GM23338 (cell line): Measurements from ENCODE around the gene HOXB4. TPM values are rescaled to one million over a fixed set of nuclear protein-coding genes. Genes with fewer than 3 reads are reported as not detected.

Source experiments
- ATAC-seq: fragments of 200-7000 bp; cut with Tn5 transposase; 3 replicates; pipeline ENCODE4 v1.9.1; 2020
- DNase-seq: peaks from one replicate; pipeline ENCODE4 v3.0.0-alpha.2; 2015; ENCODE audit warnings: low spot score
- H2AFZ ChIP-seq: fragments of 200-600 bp; sonication (generic); 2 replicates; pipeline ENCODE4 v1.8.0; 2016; ENCODE audit warnings: antibody characterized with exemption, mild to moderate bottlenecking, moderate library complexity
- H3F3A ChIP-seq: fragments of 200-600 bp; sonication (generic); replicated peaks from 2 replicates; pipeline ENCODE4 v1.8.0; 2017; ENCODE audit warnings: antibody characterized with exemption, mixed run types, low read depth
- H3K27ac ChIP-seq: fragments of 200-600 bp; sonication (generic); 2 replicates; pipeline ENCODE4 v1.6.1; 2016; ENCODE audit warnings: low read depth
- H3K27me3 ChIP-seq: fragments of 200-600 bp; sonication (generic); 2 replicates; pipeline ENCODE4 v1.8.0; 2016; ENCODE audit warnings: mild to moderate bottlenecking, mixed run types, moderate library complexity; ENCODE audit not compliant: insufficient read depth
- H3K36me3 ChIP-seq: fragments of 200-600 bp; sonication (generic); 2 replicates; pipeline ENCODE4 v1.8.0; 2016; ENCODE audit warnings: mild to moderate bottlenecking; ENCODE audit not compliant: insufficient read depth
- H3K4me1 ChIP-seq: fragments of 200-600 bp; sonication (generic); 2 replicates; pipeline ENCODE4 v1.8.0; 2016; ENCODE audit warnings: mild to moderate bottlenecking, moderate library complexity; ENCODE audit not compliant: insufficient read depth
- H3K4me2 ChIP-seq: fragments of 200-600 bp; sonication (generic); 2 replicates; pipeline ENCODE4 v1.7.1; 2017; ENCODE audit warnings: mixed run types
- H3K4me3 ChIP-seq: fragments of 200-600 bp; sonication (generic); 2 replicates; pipeline ENCODE4 v1.6.1; 2016; ENCODE audit warnings: mixed run types
- H3K79me2 ChIP-seq: fragments of 200-600 bp; sonication (generic); replicated peaks from 2 replicates; pipeline ENCODE4 v1.8.0; 2017; ENCODE audit warnings: mild to moderate bottlenecking; ENCODE audit not compliant: insufficient read depth
- H3K9me2 ChIP-seq: fragments of 200-600 bp; sonication (generic); 2 replicates; pipeline ENCODE4 v1.8.0; 2017; ENCODE audit not compliant: insufficient read depth
- H4K20me1 ChIP-seq: fragments of 200-600 bp; sonication (generic); replicated peaks from 2 replicates; pipeline ENCODE4 v1.8.0; 2017; ENCODE audit warnings: mild to moderate bottlenecking; ENCODE audit not compliant: insufficient read depth
- H3K27ac Mint-ChIP-seq: 2 replicates; pipeline ENCODE4 v1.8.0; 2020; ENCODE audit warnings: inconsistent platforms, mild to moderate bottlenecking, moderate library complexity, mixed read lengths
- H3K27me3 Mint-ChIP-seq: 3 replicates; pipeline ENCODE4 v1.8.0; 2022; ENCODE audit warnings: low read depth, mild to moderate bottlenecking, moderate library complexity, mixed read lengths, inconsistent platforms; ENCODE audit not compliant: insufficient read depth, poor library complexity
- H3K36me3 Mint-ChIP-seq: 3 replicates; pipeline ENCODE4 v1.8.0; 2021; ENCODE audit warnings: low read depth, mild to moderate bottlenecking, inconsistent platforms, moderate library complexity, mixed read lengths
- H3K4me1 Mint-ChIP-seq: 3 replicates; pipeline ENCODE4 v1.8.0; 2020; ENCODE audit warnings: mild to moderate bottlenecking, inconsistent platforms, mixed read lengths
- H3K4me3 Mint-ChIP-seq: 3 replicates; pipeline ENCODE4 v1.8.0; 2021; ENCODE audit warnings: moderate library complexity, mild to moderate bottlenecking, inconsistent platforms, mixed read lengths
- H3K9me3 Mint-ChIP-seq: 3 replicates; pipeline ENCODE4 v1.8.0; 2020; ENCODE audit warnings: moderate library complexity, mild to moderate bottlenecking, inconsistent platforms, mixed read lengths
- EZH2 ChIP-seq: fragments of 200-600 bp; sonication (generic); IDR thresholded peaks from one replicate; pipeline ENCODE4 v1.8.0; 2017; ENCODE audit warnings: antibody characterized with exemption, mild to moderate bottlenecking, low read depth; ENCODE audit not compliant: unreplicated experiment
- NANOG ChIP-seq: IDR thresholded peaks from 2 replicates; pipeline ENCODE4 v1.6.1; 2016; ENCODE audit warnings: antibody characterized with exemption, borderline replicate concordance
- ZNF462 ChIP-seq: fragments of 250-450 bp; sonication (Bioruptor Pico); IDR thresholded peaks from 2 replicates; pipeline ENCODE4 v1.5.0; 2020; ENCODE audit warnings: mild to moderate bottlenecking, moderate library complexity
- polyA plus RNA-seq: library from polyadenylated mRNA; unstranded; fragments of >200 nt; fragmentation: Nextera tagmentation; extraction: Ambion mirVana; gene quantifications from 2 replicates; pipeline ENCODE4 v1.2.1, GENCODE V29; 2016
- total RNA-seq: library from RNA; depleted of rRNA; stranded (reverse); fragments of >200 nt; shearing (Covaris generic); gene quantifications from 2 replicates; pipeline ENCODE4 v1.2.3, GENCODE V29; 2014

Gene HOXB4
- total and polyA plus RNA-seq, 2 experiments from 2014 or later: not detected

- no peak for TF ChIP-seq ZNF462 (CRISPR knock-in tag)
- peak; percentile 98 for TF ChIP-seq EZH2
Measured at GRCh38 chr17:48568499-48569239, 9.5 kb downstream of the HOXB4 start (continued).

- TF ChIP-seq EZH2 (peak; percentile 82), NANOG (no peak)
- peak; percentile 23 for ATAC-seq
- Histone ChIP-seq H3K27ac (no peak overlapping the region), H3K4me2 (peak overlapping the region; percentile 21), H3K27me3 (peaks cover 100% of the 10 kb centered on the region), H3K36me3 (no peaks in the 10 kb centered on the region), H3K9me2 (no peaks in the 10 kb centered on the region), H3K4me1 (peaks cover 70% of the 10 kb centered on the region), H3K4me3 (0 out of 2 replicates have a peak overlapping the region, but pooled peaks have one; percentile 24), H3F3A (peaks cover 65% of the 10 kb centered on the region), H4K20me1 (peaks cover 69% of the 10 kb centered on the region), H3K79me2 (no peaks in the 10 kb centered on the region), H2AFZ (no peak overlapping the region)
- Mint-ChIP-seq H3K27ac (no peak overlapping the region), H3K4me3 (no peak overlapping the region), H3K27me3 (peaks cover 12% of the 10 kb centered on the region), H3K4me1 (peaks cover 24% of the 10 kb centered on the region), H3K36me3 (no peaks in the 10 kb centered on the region), H3K9me3 (no peaks in the 10 kb centered on the region; the same call in 2 of the 3 replicates)
- DNase-seq: no peak
Measured at GRCh38 chr17:48567646-48568354, 10.3 kb downstream of the HOXB4 start.
